Trophoblast cell (in vitro differentiated cells and primary cell): ENCODE results near the gene DRAM1.

Experiments used
- DNase-seq, 2 donors: peaks; one replicate each; pipeline ENCODE4 v3.0.0-alpha.2; 2016
- H2AFZ ChIP-seq: 2 replicates; pipeline ENCODE4 v1.6.1; 2013; ENCODE audit warnings: low read length, moderate library complexity, mild to moderate bottlenecking; ENCODE audit not compliant: insufficient read depth, poor library complexity
- H2AK5ac ChIP-seq: 2 replicates; pipeline ENCODE4 v1.6.1; 2013; ENCODE audit warnings: mild to moderate bottlenecking, low read length
- H2BK120ac ChIP-seq: 2 replicates; pipeline ENCODE4 v1.6.1; 2013; ENCODE audit warnings: low read length, mild to moderate bottlenecking, moderate library complexity; ENCODE audit not compliant: insufficient read depth, poor library complexity
- H2BK12ac ChIP-seq: 2 replicates; pipeline ENCODE4 v1.6.1; 2013; ENCODE audit warnings: mild to moderate bottlenecking, low read length, moderate library complexity
- H2BK5ac ChIP-seq: 2 replicates; pipeline ENCODE4 v1.6.1; 2013; ENCODE audit warnings: low read length, low read depth, moderate library complexity, mild to moderate bottlenecking; ENCODE audit not compliant: poor library complexity
- H3K14ac ChIP-seq: 2 replicates; pipeline ENCODE4 v1.6.1; 2013; ENCODE audit warnings: mild to moderate bottlenecking, low read length
- H3K18ac ChIP-seq: 2 replicates; pipeline ENCODE4 v1.6.1; 2013; ENCODE audit warnings: mild to moderate bottlenecking, low read length
- H3K23ac ChIP-seq: 2 replicates; pipeline ENCODE4 v1.6.1; 2013; ENCODE audit warnings: low read length
- H3K27ac ChIP-seq: 2 replicates; pipeline ENCODE4 v1.5.1; 2013; ENCODE audit warnings: low read depth, mild to moderate bottlenecking, inconsistent platforms, low read length, moderate library complexity
- H3K27me3 ChIP-seq: 2 replicates; pipeline ENCODE4 v1.6.1; 2013; ENCODE audit warnings: inconsistent platforms, mild to moderate bottlenecking, low read length, moderate library complexity; ENCODE audit not compliant: insufficient read depth
- H3K36me3 ChIP-seq, 2 experiments: 1 replicate in 1 of 2; 2 replicates in 1 of 2; pipeline ENCODE4 v1.6.1; 2013; ENCODE audit warnings: low read length in 2 of 2, mild to moderate bottlenecking in 2 of 2, moderate library complexity in 1 of 2; ENCODE audit not compliant: insufficient read depth in 2 of 2, control insufficient read depth in 1 of 2
- H3K4ac ChIP-seq: 2 replicates; pipeline ENCODE4 v1.6.1; 2013; ENCODE audit warnings: low read depth, mild to moderate bottlenecking, low read length, moderate library complexity
- H3K4me1 ChIP-seq, 2 experiments: 1 replicate in 1 of 2; 2 replicates in 1 of 2; pipeline ENCODE4 v1.6.1; 2013; ENCODE audit warnings: low read length in 2 of 2, mild to moderate bottlenecking in 2 of 2, moderate library complexity in 1 of 2; ENCODE audit not compliant: insufficient read depth in 2 of 2, control insufficient read depth in 1 of 2
- H3K4me2 ChIP-seq: 2 replicates; pipeline ENCODE4 v1.6.1; 2013; ENCODE audit warnings: inconsistent platforms, mild to moderate bottlenecking, low read length, moderate library complexity
- H3K4me3 ChIP-seq: 2 replicates; pipeline ENCODE4 v1.5.1; 2013; ENCODE audit warnings: mild to moderate bottlenecking, low read depth, low read length, inconsistent platforms
- H3K79me1 ChIP-seq: one replicate; pipeline ENCODE4 v1.6.1; 2013; ENCODE audit warnings: low read length
- H3K79me2 ChIP-seq: 2 replicates; pipeline ENCODE4 v1.6.1; 2013; ENCODE audit warnings: low read length, mild to moderate bottlenecking; ENCODE audit not compliant: control insufficient read depth, insufficient read depth, poor library complexity
- H3K9ac ChIP-seq: 2 replicates; pipeline ENCODE4 v1.6.1; 2013; ENCODE audit warnings: mild to moderate bottlenecking, low read length
- H3K9me3 ChIP-seq: 2 replicates; pipeline ENCODE4 v1.6.1; 2013; ENCODE audit warnings: low read depth, mild to moderate bottlenecking, control low read depth, inconsistent platforms, low read length; ENCODE audit not compliant: insufficient read depth
- H4K12ac ChIP-seq: 2 replicates; pipeline ENCODE4 v1.6.1; 2013; ENCODE audit warnings: low read depth, mild to moderate bottlenecking, low read length, moderate library complexity
- H4K8ac ChIP-seq: 2 replicates; pipeline ENCODE4 v1.6.1; 2013; ENCODE audit warnings: low read depth, mild to moderate bottlenecking, low read length, moderate library complexity
- H4K91ac ChIP-seq: one replicate; pipeline ENCODE4 v1.6.1; 2013; ENCODE audit warnings: low read depth, mild to moderate bottlenecking, low read length, moderate library complexity
- whole genome bisulfite sequencing: extraction: QIAGEN DNeasy Blood & Tissue Kit; methylation state at CpG from one replicate; pipeline ENCODE4 v1.1.7; 2013; ENCODE audit warnings: missing lambda C conversion rate; ENCODE audit not compliant: insufficient read length, insufficient coverage; ENCODE audit errors: extremely low coverage; 5-methylcytosine and 5-hydroxymethylcytosine counted together

The DRAM1 gene

GRCh38 chr12:101841069-101841468 lies 36.3 kb upstream of the DRAM1 start:
- no peak overlapping the region for H2BK12ac ChIP-seq
- H3K18ac ChIP-seq: no peak overlapping the region
- no peaks in the 10 kb centered on the region for H3K9me3 ChIP-seq
- H4K8ac ChIP-seq: no peak overlapping the region
- no peaks in the 10 kb centered on the region for H3K79me2 ChIP-seq
- H4K12ac ChIP-seq: no peak overlapping the region
- no peaks in the 10 kb centered on the region for H3K36me3 ChIP-seq
- H2BK120ac ChIP-seq: no peak overlapping the region
- no peak overlapping the region for H3K9ac ChIP-seq
- WGBS: no CpG with 5 or more reads among the region's 4 CpGs
- H3K14ac ChIP-seq: no peak overlapping the region
- no peak overlapping the region for H3K23ac ChIP-seq
- H3K4me3 ChIP-seq: no peak overlapping the region
- H3K79me1 ChIP-seq: no peaks in the 10 kb centered on the region
- no peak overlapping the region for H2AK5ac ChIP-seq
- DNase-seq: no peak
- no peak overlapping the region for H3K27ac ChIP-seq
- no peaks in the 10 kb centered on the region for H3K4me1 ChIP-seq
- H3K4ac ChIP-seq: no peak overlapping the region
- H2AFZ ChIP-seq: no peak overlapping the region
- no peak overlapping the region for H2BK5ac ChIP-seq
- no peak overlapping the region for H3K4me2 ChIP-seq
- no peak overlapping the region for H4K91ac ChIP-seq
- no peaks in the 10 kb centered on the region for H3K27me3 ChIP-seq

DNA sequence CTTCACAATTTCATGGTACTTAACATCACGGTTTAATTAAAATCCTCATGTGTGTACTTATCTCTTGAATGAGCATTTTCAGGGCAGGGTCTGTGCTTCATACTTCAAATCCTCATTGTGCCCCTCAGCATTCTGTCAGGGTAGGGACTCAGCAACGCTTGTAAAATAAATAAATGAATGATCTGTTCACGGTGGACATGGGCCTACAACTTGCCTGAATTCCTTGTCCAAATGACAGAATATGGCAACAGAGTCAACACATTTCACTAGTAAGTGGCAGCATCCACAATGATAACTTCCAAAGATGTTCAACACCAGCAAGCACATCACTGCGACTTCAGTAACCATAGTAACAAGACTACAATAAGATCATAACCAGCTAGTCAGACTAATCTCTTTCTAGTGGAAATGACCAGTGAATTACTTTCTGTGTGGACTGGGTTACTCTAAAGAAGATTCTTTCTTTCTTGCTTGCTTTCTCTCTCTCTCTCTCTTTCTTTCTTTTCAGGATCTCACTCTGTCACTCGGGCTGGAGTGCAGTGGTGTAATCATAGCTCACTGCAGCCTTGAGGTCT lies 32.2 kb upstream of the DRAM1 start:
- no peaks in the 10 kb centered on the region for H3K27me3 ChIP-seq
- no peak overlapping the region for H3K4me3 ChIP-seq
- H3K4me1 ChIP-seq: no peaks in the 10 kb centered on the region
- no peak overlapping the region for H2BK5ac ChIP-seq
- H3K9me3 ChIP-seq: no peaks in the 10 kb centered on the region
- H3K14ac ChIP-seq: no peak overlapping the region
- H2AK5ac ChIP-seq: no peak overlapping the region
- no peak overlapping the region for H2BK12ac ChIP-seq
- H3K79me2 ChIP-seq: no peaks in the 10 kb centered on the region
- H3K27ac ChIP-seq: no peak overlapping the region
- no peak overlapping the region for H3K4me2 ChIP-seq
- H4K12ac ChIP-seq: no peak overlapping the region
- H3K36me3 ChIP-seq: no peaks in the 10 kb centered on the region
- no peak overlapping the region for H4K91ac ChIP-seq
- H3K23ac ChIP-seq: no peak overlapping the region
- H3K9ac ChIP-seq: no peak overlapping the region
- no CpG with 5 or more reads among the region's 5 CpGs for WGBS
- no peak overlapping the region for H2AFZ ChIP-seq
- no peak for DNase-seq
- H3K18ac ChIP-seq: no peak overlapping the region
- no peak overlapping the region for H3K4ac ChIP-seq
- H3K79me1 ChIP-seq: no peaks in the 10 kb centered on the region
- no peak overlapping the region for H4K8ac ChIP-seq
- H2BK120ac ChIP-seq: no peak overlapping the region

- Histone ChIP-seq H3K36me3 (no peaks in the 10 kb centered on the region), H2AFZ (no peak overlapping the region), H2BK12ac (no peak overlapping the region), H3K4me1 (no peaks in the 10 kb centered on the region), H3K23ac (no peak overlapping the region), H2AK5ac (no peak overlapping the region), H3K27ac (no peak overlapping the region), H3K18ac (no peak overlapping the region), H4K8ac (no peak overlapping the region), H2BK120ac (no peak overlapping the region), H4K12ac (no peak overlapping the region), H3K27me3 (no peaks in the 10 kb centered on the region), H3K79me2 (no peaks in the 10 kb centered on the region), H3K4me3 (no peak overlapping the region), H3K14ac (no peak overlapping the region), H3K4me2 (no peak overlapping the region), H3K9ac (no peak overlapping the region), H2BK5ac (no peak overlapping the region), H3K4ac (no peak overlapping the region), H4K91ac (no peak overlapping the region), H3K9me3 (no peaks in the 10 kb centered on the region), H3K79me1 (no peaks in the 10 kb centered on the region)
- DNase-seq: no peak
- WGBS: no CpG with 5 or more reads among the region's 5 CpGs
These were observed 30.1 kb upstream of the DRAM1 start for GRCh38 chr12:101847325-101847724.

DNA sequence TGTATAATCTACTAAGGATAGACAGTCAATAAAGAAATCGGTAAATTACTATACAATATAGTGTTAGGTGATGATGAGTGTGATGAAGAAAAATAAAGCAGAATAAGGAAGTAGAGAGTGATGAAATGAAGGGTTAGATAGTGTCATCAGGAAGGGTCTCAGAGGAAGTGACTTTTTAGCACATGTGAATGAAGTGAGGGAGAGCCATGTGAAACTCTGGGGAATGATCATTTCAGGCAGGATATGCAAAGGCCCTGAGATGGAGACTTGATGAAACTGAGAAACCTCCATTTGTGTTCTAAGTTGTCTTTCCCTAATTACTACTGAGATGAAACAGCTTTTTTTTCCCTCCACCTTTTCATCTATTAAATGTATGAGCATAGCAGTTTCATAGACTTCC lies 27.2 kb upstream of the DRAM1 start:
- no peak overlapping the region for H2AK5ac ChIP-seq
- no CpG with 5 or more reads among the region's 1 CpG for WGBS
- H4K8ac ChIP-seq: no peak overlapping the region
- no peak overlapping the region for H3K27ac ChIP-seq
- peaks cover 4% of the 10 kb centered on the region for H3K79me1 ChIP-seq
- no peak overlapping the region for H3K4me3 ChIP-seq
- no peaks in the 10 kb centered on the region for H3K79me2 ChIP-seq
- H3K4ac ChIP-seq: no peak overlapping the region
- no peaks in the 10 kb centered on the region for H3K9me3 ChIP-seq
- H2BK5ac ChIP-seq: no peak overlapping the region
- H3K36me3 ChIP-seq: no peaks in the 10 kb centered on the region
- H2BK120ac ChIP-seq: no peak overlapping the region
- no peaks in the 10 kb centered on the region for H3K27me3 ChIP-seq
- no peak overlapping the region for H3K4me2 ChIP-seq
- no peak overlapping the region for H3K14ac ChIP-seq
- H2AFZ ChIP-seq: no peak overlapping the region
- DNase-seq: no peak
- H2BK12ac ChIP-seq: no peak overlapping the region
- no peak overlapping the region for H4K12ac ChIP-seq
- H3K23ac ChIP-seq: no peak overlapping the region
- H3K18ac ChIP-seq: no peak overlapping the region
- peaks cover 3 to 4% of the 10 kb centered on the region in 2 experiments for H3K4me1 ChIP-seq
- H4K91ac ChIP-seq: no peak overlapping the region
- H3K9ac ChIP-seq: no peak overlapping the region
